B cell (primary cell): ENCODE measurements around the gene HES5. TPM values are rescaled to one million over a fixed set of nuclear protein-coding genes. Genes with fewer than 3 reads are reported as not detected.

Experiments
- ATAC-seq: fragments of 200-7000 bp; cut with Tn5 transposase; one replicate; pipeline ENCODE4 v1.10.0; 2021; ENCODE audit warnings: low read depth, mild to moderate bottlenecking, moderate number of reproducible peaks, moderate library complexity
- CTCF ChIA-PET: fragments of 350-600 bp; sonication (Branson Sonifier 250); formaldehyde crosslinking; loops from one replicate; lab custom pipeline; 2021; ENCODE audit warnings: antibody characterized with exemption, inconsistent platforms; lab: Charles Lee
- POLR2A ChIA-PET: fragments of 350-600 bp; sonication (Branson Sonifier 250); formaldehyde crosslinking; loops from one replicate; lab custom pipeline; 2021; ENCODE audit warnings: antibody characterized with exemption; lab: Charles Lee
- DNase-seq: peaks from one replicate; pipeline ENCODE4 v3.0.0; 2013
- H2AFZ ChIP-seq: 2 replicates; pipeline ENCODE4 v1.6.1; 2012; ENCODE audit warnings: mild to moderate bottlenecking, low read depth, low read length; ENCODE audit not compliant: insufficient read depth, poor library complexity, severe bottlenecking
- H3K27ac ChIP-seq, 2 donors: 1 replicate in 1 of 2; 2 replicates in 1 of 2; pipeline ENCODE4 v1.5.1; 2012 to 2013; ENCODE audit warnings: low read length in 2 of 2, mild to moderate bottlenecking in 2 of 2, moderate library complexity in 1 of 2
- H3K27me3 ChIP-seq, 4 experiments: fragments of 200-600 bp in 1 of 4; sonication (generic) in 1 of 4; replicated peaks in 1 of 4; 1 replicate in 2 of 4; 2 replicates in 2 of 4; pipeline versions ENCODE4 v1.6.1 to v1.7.0; 2013 to 2016; ENCODE audit warnings: low read length in 3 of 4, mild to moderate bottlenecking in 2 of 4, mixed read lengths in 1 of 4, moderate library complexity in 1 of 4; ENCODE audit not compliant: insufficient read depth in 4 of 4, control insufficient read depth in 3 of 4; ENCODE audit errors: control extremely low read depth in 1 of 4
- H3K36me3 ChIP-seq, 2 experiments: replicated peaks in 1 of 2; 1 replicate in 1 of 2; 2 replicates in 1 of 2; pipeline versions ENCODE4 v1.6.1 to v1.7.1; 2013; ENCODE audit warnings: low read length in 1 of 2; ENCODE audit not compliant: insufficient read depth in 2 of 2, control insufficient read depth in 1 of 2; ENCODE audit errors: control extremely low read depth in 1 of 2, extremely low read depth in 1 of 2
- H3K4me1 ChIP-seq, 2 donors: fragments of 200-600 bp in 1 of 2; sonication (generic) in 1 of 2; 1 replicate in 1 of 2; 2 replicates in 1 of 2; pipeline versions ENCODE4 v1.5.1 to v1.6.1; 2013 to 2017; ENCODE audit warnings: low read length in 2 of 2; ENCODE audit not compliant: control insufficient read depth in 2 of 2, insufficient read depth in 2 of 2
- H3K4me2 ChIP-seq: replicated peaks from 2 replicates; pipeline ENCODE3; 2012; ENCODE audit warnings: mild to moderate bottlenecking, low read depth, low read length; ENCODE audit not compliant: poor library complexity, severe bottlenecking
- H3K4me3 ChIP-seq, 5 experiments: fragments of 200-600 bp in 1 of 5; sonication (generic) in 1 of 5; 1 replicate in 3 of 5; 2 replicates in 2 of 5; pipeline versions ENCODE4 v1.5.1 to v1.7.0; 2011 to 2016; ENCODE audit warnings: low read length in 4 of 5, mild to moderate bottlenecking in 4 of 5, low read depth in 2 of 5, control low read depth in 1 of 5, moderate library complexity in 1 of 5; ENCODE audit not compliant: insufficient read depth in 1 of 5; ENCODE audit errors: control extremely low read depth in 1 of 5, extremely low read depth in 1 of 5
- H3K79me2 ChIP-seq: fragments of 200-600 bp; sonication (generic); one replicate; pipeline ENCODE4 v1.6.0; 2016; ENCODE audit warnings: low read length; ENCODE audit not compliant: control insufficient read depth, insufficient read depth
- H3K9ac ChIP-seq: fragments of 200-600 bp; sonication (generic); 2 replicates; pipeline ENCODE4 v1.6.1; 2017; ENCODE audit warnings: mild to moderate bottlenecking, low read length, moderate library complexity
- H3K9me3 ChIP-seq, 3 donors: one replicate each; pipeline versions ENCODE4 v1.6.1 to v1.7.1; 2013; ENCODE audit warnings: low read length in 2 of 3; ENCODE audit not compliant: control insufficient read depth in 2 of 3, insufficient read depth in 1 of 3; ENCODE audit errors: control extremely low read depth in 1 of 3
- H4K20me1 ChIP-seq: 2 replicates; pipeline ENCODE4 v1.6.0; 2012; ENCODE audit warnings: mild to moderate bottlenecking, low read length; ENCODE audit not compliant: insufficient read depth, control insufficient read depth, poor library complexity, severe bottlenecking
- H3K27ac Mint-ChIP-seq: one replicate; pipeline ENCODE4 v1.8.0; 2021; ENCODE audit warnings: mixed read lengths
- H3K27me3 Mint-ChIP-seq: one replicate; pipeline ENCODE4 v1.8.0; 2021; ENCODE audit warnings: mixed read lengths
- H3K4me1 Mint-ChIP-seq: one replicate; pipeline ENCODE4 v1.8.0; 2021; ENCODE audit warnings: mixed read lengths
- H3K4me3 Mint-ChIP-seq: one replicate; pipeline ENCODE4 v1.8.0; 2021; ENCODE audit warnings: mixed read lengths
- H3K9me3 Mint-ChIP-seq: one replicate; pipeline ENCODE4 v1.8.0; 2022; ENCODE audit warnings: mixed read lengths; ENCODE audit not compliant: insufficient read depth
- EZH2 ChIP-seq: IDR thresholded peaks from 2 replicates; pipeline ENCODE4 v1.6.1; 2012; ENCODE audit warnings: borderline replicate concordance, low read depth, mild to moderate bottlenecking, moderate library complexity, low read length; ENCODE audit not compliant: insufficient read depth, poor library complexity, severe bottlenecking
- WGBS: methylation state at CpG from one replicate; pipeline ENCODE4 v1.1.5; 2013; ENCODE audit warnings: missing lambda C conversion rate; ENCODE audit not compliant: insufficient coverage; 5-methylcytosine and 5-hydroxymethylcytosine counted together
- intact Hi-C: fragments of 100-400 bp; cut with micrococcal nuclease; formaldehyde crosslinking; loops from one replicate; pipeline ENCODE4 v1.10.0; 2022
- polyA plus RNA-seq: library from polyadenylated mRNA; depleted of rRNA; stranded (reverse); fragments of >200 nt; gene quantifications from 2 replicates; pipeline ENCODE4 v1.2.3, GENCODE V29; 2012
- total RNA-seq, 2 donors: library from RNA; stranded (reverse); fragments of 120-200 nt in 1 of 2; gene quantifications; 1 replicate in 1 of 2; 2 replicates in 1 of 2; pipeline versions ENCODE4 v1.2.3 to v1.2.4, GENCODE V29; 2013 to 2022
- TF ChIP-seq, protein P1 (sequence below): fragments of 200-600 bp; IDR thresholded peaks from one replicate; pipeline ENCODE4 v1.8.0; 2022; ENCODE audit warnings: antibody characterized with exemption, mild to moderate bottlenecking

Gene HES5
- total and polyA plus RNA-seq, 2 donors (not counting 1 experiment from before 2014, with no cell fraction given): not detected

DNA sequence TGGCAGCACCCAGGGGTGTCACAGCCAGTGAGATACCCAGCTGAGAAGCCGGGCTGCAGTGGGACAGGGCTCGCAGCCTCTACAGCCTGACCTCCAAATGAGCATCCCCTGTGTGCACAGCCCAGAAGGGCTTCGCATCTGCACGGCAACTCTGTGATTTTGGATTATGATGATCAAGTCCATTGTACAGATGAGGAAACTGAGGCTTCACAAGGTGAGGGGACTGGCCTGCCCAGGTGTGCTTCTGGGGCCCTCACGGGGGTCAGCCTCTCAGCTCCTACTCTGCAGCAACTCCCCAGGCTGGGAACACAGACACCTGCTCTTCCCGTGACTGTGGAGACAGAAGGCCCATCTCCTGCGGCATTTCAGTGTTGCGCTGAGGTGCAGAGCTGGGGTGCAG, 8.8 kb upstream of the HES5 start:
- Histone ChIP-seq H3K27ac (no peak overlapping the region), H3K79me2 (no peaks in the 10 kb centered on the region), H3K4me2 (no peak overlapping the region), H3K4me3 (no peak overlapping the region), H3K4me1 (peaks cover 4 to 5% of the 10 kb centered on the region in 2 donors), H3K36me3 (no peaks in the 10 kb centered on the region), H3K27me3 (peaks cover 0 to 39% (median 4%) of the 10 kb centered on the region in 4 experiments), H4K20me1 (no peaks in the 10 kb centered on the region), H3K9me3 (peaks cover 0 to 5% (median 0%) of the 10 kb centered on the region in 3 donors), H2AFZ (no peak overlapping the region), H3K9ac (no peak overlapping the region)
- CTCF ChIA-PET: no interaction called here
- peaks cover 2% of the 10 kb centered on the region for H3K4me1 Mint-ChIP-seq
- no peak overlapping the region for H3K4me3 Mint-ChIP-seq
- ATAC-seq: no peak
- no peaks in the 10 kb centered on the region for H3K9me3 Mint-ChIP-seq
- intact Hi-C loops: no loop called here
- peaks cover 18% of the 10 kb centered on the region for H3K27me3 Mint-ChIP-seq
- TF ChIP-seq EZH2: no peak
- TF ChIP-seq, protein P1, sequence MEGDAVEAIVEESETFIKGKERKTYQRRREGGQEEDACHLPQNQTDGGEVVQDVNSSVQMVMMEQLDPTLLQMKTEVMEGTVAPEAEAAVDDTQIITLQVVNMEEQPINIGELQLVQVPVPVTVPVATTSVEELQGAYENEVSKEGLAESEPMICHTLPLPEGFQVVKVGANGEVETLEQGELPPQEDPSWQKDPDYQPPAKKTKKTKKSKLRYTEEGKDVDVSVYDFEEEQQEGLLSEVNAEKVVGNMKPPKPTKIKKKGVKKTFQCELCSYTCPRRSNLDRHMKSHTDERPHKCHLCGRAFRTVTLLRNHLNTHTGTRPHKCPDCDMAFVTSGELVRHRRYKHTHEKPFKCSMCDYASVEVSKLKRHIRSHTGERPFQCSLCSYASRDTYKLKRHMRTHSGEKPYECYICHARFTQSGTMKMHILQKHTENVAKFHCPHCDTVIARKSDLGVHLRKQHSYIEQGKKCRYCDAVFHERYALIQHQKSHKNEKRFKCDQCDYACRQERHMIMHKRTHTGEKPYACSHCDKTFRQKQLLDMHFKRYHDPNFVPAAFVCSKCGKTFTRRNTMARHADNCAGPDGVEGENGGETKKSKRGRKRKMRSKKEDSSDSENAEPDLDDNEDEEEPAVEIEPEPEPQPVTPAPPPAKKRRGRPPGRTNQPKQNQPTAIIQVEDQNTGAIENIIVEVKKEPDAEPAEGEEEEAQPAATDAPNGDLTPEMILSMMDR: no peak
- POLR2A ChIA-PET: no interaction called here
- H3K27ac Mint-ChIP-seq: no peak overlapping the region
- no peak for DNase-seq
- 86% methylated on average over 7 of the region's 8 CpGs for WGBS

DNA sequence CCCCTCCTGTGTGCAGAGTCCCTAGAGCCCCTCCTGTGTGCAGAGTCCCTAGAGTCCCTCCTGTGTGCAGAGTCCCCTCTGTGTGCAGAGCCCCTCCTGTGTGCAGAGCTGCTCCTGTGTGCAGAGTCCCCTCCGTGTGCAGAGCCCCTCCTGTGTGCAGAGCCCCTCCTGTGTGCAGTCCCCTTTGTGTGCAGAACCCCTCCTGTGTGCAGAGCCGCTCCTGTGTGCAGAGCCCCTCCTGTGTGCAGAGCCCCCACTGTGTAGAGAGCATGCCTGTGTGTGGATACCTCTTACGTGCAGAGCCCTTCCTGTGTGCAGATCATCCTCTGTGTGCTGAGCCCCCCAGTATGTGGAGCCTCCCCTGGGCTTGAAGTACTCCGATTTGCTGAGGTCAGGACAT, 8.3 kb upstream of the HES5 start:
- peaks cover 19% of the 10 kb centered on the region for H3K27me3 Mint-ChIP-seq
- H3K9me3 ChIP-seq: peaks cover 0 to 5% (median 0%) of the 10 kb centered on the region in 3 donors
- CTCF ChIA-PET: no interaction called here
- POLR2A ChIA-PET: interaction anchor here (0.7 kb wide), 1 partner anchor 97 kb away, joined by 5 read pairs; no protein-coding TSS in a partner anchor
- H3K27me3 ChIP-seq: peaks cover 0 to 40% (median 4%) of the 10 kb centered on the region in 4 experiments
- H3K9me3 Mint-ChIP-seq: no peaks in the 10 kb centered on the region
- TF ChIP-seq EZH2: no peak
- TF ChIP-seq, protein P1: no peak
- H4K20me1 ChIP-seq: no peaks in the 10 kb centered on the region
- no peak overlapping the region for H2AFZ ChIP-seq
- no peak overlapping the region for H3K9ac ChIP-seq
- H3K4me1 ChIP-seq: peaks cover 4 to 5% of the 10 kb centered on the region in 2 donors
- H3K4me2 ChIP-seq: no peak overlapping the region
- H3K27ac ChIP-seq: no peak overlapping the region
- intact Hi-C loops: no loop called here
- H3K27ac Mint-ChIP-seq: no peak overlapping the region
- no peaks in the 10 kb centered on the region for H3K36me3 ChIP-seq
- H3K4me1 Mint-ChIP-seq: peaks cover 2% of the 10 kb centered on the region
- DNase-seq: no peak
- no peaks in the 10 kb centered on the region for H3K79me2 ChIP-seq
- H3K4me3 Mint-ChIP-seq: no peak overlapping the region
- H3K4me3 ChIP-seq: no peak overlapping the region
- WGBS: 93% methylated on average over 4 of the region's 4 CpGs
- ATAC-seq: no peak
